B cell (primary cell): ENCODE results near the gene RIC8B. TPM values are rescaled to one million over a fixed set of nuclear protein-coding genes. Genes with fewer than 3 reads are reported as not detected.

Experiments used
- ATAC-seq: fragments of 200-7000 bp; cut with Tn5 transposase; one replicate; pipeline ENCODE4 v1.10.0; 2021; ENCODE audit warnings: low read depth, mild to moderate bottlenecking, moderate number of reproducible peaks, moderate library complexity
- CTCF ChIA-PET: fragments of 350-600 bp; sonication (Branson Sonifier 250); formaldehyde crosslinking; loops from one replicate; lab custom pipeline; 2021; ENCODE audit warnings: antibody characterized with exemption, inconsistent platforms; lab: Charles Lee
- POLR2A ChIA-PET: fragments of 350-600 bp; sonication (Branson Sonifier 250); formaldehyde crosslinking; loops from one replicate; lab custom pipeline; 2021; ENCODE audit warnings: antibody characterized with exemption; lab: Charles Lee
- DNase-seq: peaks from one replicate; pipeline ENCODE4 v3.0.0; 2013
- H2AFZ ChIP-seq: 2 replicates; pipeline ENCODE4 v1.6.1; 2012; ENCODE audit warnings: mild to moderate bottlenecking, low read depth, low read length; ENCODE audit not compliant: insufficient read depth, poor library complexity, severe bottlenecking
- H3K27ac ChIP-seq, 2 donors: 1 replicate in 1 of 2; 2 replicates in 1 of 2; pipeline ENCODE4 v1.5.1; 2012 to 2013; ENCODE audit warnings: low read length in 2 of 2, mild to moderate bottlenecking in 2 of 2, moderate library complexity in 1 of 2
- H3K27me3 ChIP-seq, 4 experiments: fragments of 200-600 bp in 1 of 4; sonication (generic) in 1 of 4; replicated peaks in 1 of 4; 1 replicate in 2 of 4; 2 replicates in 2 of 4; pipeline versions ENCODE4 v1.6.1 to v1.7.0; 2013 to 2016; ENCODE audit warnings: low read length in 3 of 4, mild to moderate bottlenecking in 2 of 4, mixed read lengths in 1 of 4, moderate library complexity in 1 of 4; ENCODE audit not compliant: insufficient read depth in 4 of 4, control insufficient read depth in 3 of 4; ENCODE audit errors: control extremely low read depth in 1 of 4
- H3K36me3 ChIP-seq, 2 experiments: replicated peaks in 1 of 2; 1 replicate in 1 of 2; 2 replicates in 1 of 2; pipeline versions ENCODE4 v1.6.1 to v1.7.1; 2013; ENCODE audit warnings: low read length in 1 of 2; ENCODE audit not compliant: insufficient read depth in 2 of 2, control insufficient read depth in 1 of 2; ENCODE audit errors: control extremely low read depth in 1 of 2, extremely low read depth in 1 of 2
- H3K4me1 ChIP-seq, 2 donors: fragments of 200-600 bp in 1 of 2; sonication (generic) in 1 of 2; 1 replicate in 1 of 2; 2 replicates in 1 of 2; pipeline versions ENCODE4 v1.5.1 to v1.6.1; 2013 to 2017; ENCODE audit warnings: low read length in 2 of 2; ENCODE audit not compliant: control insufficient read depth in 2 of 2, insufficient read depth in 2 of 2
- H3K4me2 ChIP-seq: replicated peaks from 2 replicates; pipeline ENCODE3; 2012; ENCODE audit warnings: mild to moderate bottlenecking, low read depth, low read length; ENCODE audit not compliant: poor library complexity, severe bottlenecking
- H3K4me3 ChIP-seq, 5 experiments: fragments of 200-600 bp in 1 of 5; sonication (generic) in 1 of 5; 1 replicate in 3 of 5; 2 replicates in 2 of 5; pipeline versions ENCODE4 v1.5.1 to v1.7.0; 2011 to 2016; ENCODE audit warnings: low read length in 4 of 5, mild to moderate bottlenecking in 4 of 5, low read depth in 2 of 5, control low read depth in 1 of 5, moderate library complexity in 1 of 5; ENCODE audit not compliant: insufficient read depth in 1 of 5; ENCODE audit errors: control extremely low read depth in 1 of 5, extremely low read depth in 1 of 5
- H3K79me2 ChIP-seq: fragments of 200-600 bp; sonication (generic); one replicate; pipeline ENCODE4 v1.6.0; 2016; ENCODE audit warnings: low read length; ENCODE audit not compliant: control insufficient read depth, insufficient read depth
- H3K9ac ChIP-seq: fragments of 200-600 bp; sonication (generic); 2 replicates; pipeline ENCODE4 v1.6.1; 2017; ENCODE audit warnings: mild to moderate bottlenecking, low read length, moderate library complexity
- H3K9me3 ChIP-seq, 3 donors: one replicate each; pipeline versions ENCODE4 v1.6.1 to v1.7.1; 2013; ENCODE audit warnings: low read length in 2 of 3; ENCODE audit not compliant: control insufficient read depth in 2 of 3, insufficient read depth in 1 of 3; ENCODE audit errors: control extremely low read depth in 1 of 3
- H4K20me1 ChIP-seq: 2 replicates; pipeline ENCODE4 v1.6.0; 2012; ENCODE audit warnings: mild to moderate bottlenecking, low read length; ENCODE audit not compliant: insufficient read depth, control insufficient read depth, poor library complexity, severe bottlenecking
- H3K27ac Mint-ChIP-seq: one replicate; pipeline ENCODE4 v1.8.0; 2021; ENCODE audit warnings: mixed read lengths
- H3K27me3 Mint-ChIP-seq: one replicate; pipeline ENCODE4 v1.8.0; 2021; ENCODE audit warnings: mixed read lengths
- H3K4me1 Mint-ChIP-seq: one replicate; pipeline ENCODE4 v1.8.0; 2021; ENCODE audit warnings: mixed read lengths
- H3K4me3 Mint-ChIP-seq: one replicate; pipeline ENCODE4 v1.8.0; 2021; ENCODE audit warnings: mixed read lengths
- H3K9me3 Mint-ChIP-seq: one replicate; pipeline ENCODE4 v1.8.0; 2022; ENCODE audit warnings: mixed read lengths; ENCODE audit not compliant: insufficient read depth
- CTCF ChIP-seq: fragments of 200-600 bp; IDR thresholded peaks from one replicate; pipeline ENCODE4 v1.8.0; 2022; ENCODE audit warnings: antibody characterized with exemption, mild to moderate bottlenecking
- EZH2 ChIP-seq: IDR thresholded peaks from 2 replicates; pipeline ENCODE4 v1.6.1; 2012; ENCODE audit warnings: borderline replicate concordance, low read depth, mild to moderate bottlenecking, moderate library complexity, low read length; ENCODE audit not compliant: insufficient read depth, poor library complexity, severe bottlenecking
- WGBS: methylation state at CpG from one replicate; pipeline ENCODE4 v1.1.5; 2013; ENCODE audit warnings: missing lambda C conversion rate; ENCODE audit not compliant: insufficient coverage; 5-methylcytosine and 5-hydroxymethylcytosine counted together
- intact Hi-C: fragments of 100-400 bp; cut with micrococcal nuclease; formaldehyde crosslinking; loops from one replicate; pipeline ENCODE4 v1.10.0; 2022
- polyA plus RNA-seq: library from polyadenylated mRNA; depleted of rRNA; stranded (reverse); fragments of >200 nt; gene quantifications from 2 replicates; pipeline ENCODE4 v1.2.3, GENCODE V29; 2012
- total RNA-seq, 2 donors: library from RNA; stranded (reverse); fragments of 120-200 nt in 1 of 2; gene quantifications; 1 replicate in 1 of 2; 2 replicates in 1 of 2; pipeline versions ENCODE4 v1.2.3 to v1.2.4, GENCODE V29; 2013 to 2022

RIC8B gene
- total and polyA plus RNA-seq, 2 donors (not counting 1 experiment from before 2014, with no cell fraction given): 3.0 to 14.8 TPM

GRCh38 chr12:106767206-106767605 lies 7.3 kb upstream of the RIC8B start:
- no peak overlapping the region for H3K4me3 Mint-ChIP-seq

More at GRCh38 chr12:106767206-106767605, 7.3 kb upstream of the RIC8B start:
- Histone ChIP-seq H3K4me2 (no peak overlapping the region), H3K27ac (no peak overlapping the region), H3K79me2 (no peaks in the 10 kb centered on the region), H3K36me3 (no peaks in the 10 kb centered on the region), H4K20me1 (no peaks in the 10 kb centered on the region), H3K27me3 (peaks cover 0 to 11% (median 2%) of the 10 kb centered on the region in 4 experiments), H3K9me3 (no peaks in the 10 kb centered on the region), H2AFZ (no peak overlapping the region), H3K4me1 (no peaks in the 10 kb centered on the region), H3K4me3 (no peak overlapping the region), H3K9ac (no peak overlapping the region)
- no peaks in the 10 kb centered on the region for H3K9me3 Mint-ChIP-seq
- no peak overlapping the region for H3K27ac Mint-ChIP-seq
- ChIA-PET CTCF (no interaction called here), POLR2A (no interaction called here)
- no peaks in the 10 kb centered on the region for H3K4me1 Mint-ChIP-seq
- no peak for TF ChIP-seq CTCF
- no peak for TF ChIP-seq EZH2
- 100% methylated on average over 1 of the region's 2 CpGs for WGBS
- peaks cover 36% of the 10 kb centered on the region for H3K27me3 Mint-ChIP-seq
- no peak for ATAC-seq
- intact Hi-C loops: no loop called here
- no peak for DNase-seq
